GM08714 (cell line): ENCODE measurements around the gene CLDN2.

Source experiments
- H3K4me3 ChIP-seq: fragments of 200-500 bp; sonication (Bioruptor generic); 2 replicates; pipeline ENCODE4 v1.5.1; 2014; ENCODE audit warnings: mild to moderate bottlenecking, low read length, inconsistent platforms
- ZNF274 ChIP-seq: IDR thresholded peaks from 2 replicates; pipeline ENCODE4 v1.6.1; 2012; ENCODE audit warnings: mild to moderate bottlenecking, low read depth, low read length

Gene CLDN2

GRCh38 chrX:106972896-106973295 lies 52.7 kb downstream of the CLDN2 start:
- H3K4me3 ChIP-seq = no peak overlapping the region
- TF ChIP-seq ZNF274 = no peak

DNA sequence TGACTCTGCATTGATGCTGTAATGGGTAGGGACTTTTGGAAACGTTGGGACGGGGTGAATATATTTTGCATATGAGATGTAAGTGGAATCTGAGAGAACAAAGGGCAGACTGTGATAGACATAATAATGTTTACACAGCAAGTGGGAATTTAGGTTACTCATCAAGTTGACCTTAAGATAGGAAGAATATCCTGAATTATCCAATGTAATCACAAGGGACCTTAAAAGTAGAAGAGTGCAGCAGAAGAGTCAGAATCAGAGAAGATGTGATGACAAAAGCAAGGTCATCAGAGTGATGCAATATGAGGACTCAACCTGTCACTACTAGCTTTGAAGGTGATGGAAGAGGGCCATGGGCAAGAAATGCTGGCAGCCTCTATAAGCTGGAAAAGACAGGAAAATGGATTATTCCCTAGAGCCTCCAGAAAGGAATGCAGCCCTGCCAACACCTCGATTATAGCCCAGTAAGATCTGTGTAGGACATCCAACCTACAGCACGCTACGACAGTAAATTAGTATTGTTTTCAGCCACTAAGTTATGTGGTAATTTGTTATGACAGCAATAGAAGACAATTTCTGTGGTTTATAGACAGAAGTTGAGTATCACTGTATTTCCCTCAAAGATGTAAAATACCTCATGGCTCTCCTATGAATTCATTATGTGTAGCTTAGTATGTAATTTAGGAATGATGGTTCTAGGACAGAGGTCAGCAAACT lies 53.4 kb downstream of the CLDN2 start:
- H3K4me3 ChIP-seq = no peak overlapping the region
- TF ChIP-seq ZNF274 = no peak

DNA sequence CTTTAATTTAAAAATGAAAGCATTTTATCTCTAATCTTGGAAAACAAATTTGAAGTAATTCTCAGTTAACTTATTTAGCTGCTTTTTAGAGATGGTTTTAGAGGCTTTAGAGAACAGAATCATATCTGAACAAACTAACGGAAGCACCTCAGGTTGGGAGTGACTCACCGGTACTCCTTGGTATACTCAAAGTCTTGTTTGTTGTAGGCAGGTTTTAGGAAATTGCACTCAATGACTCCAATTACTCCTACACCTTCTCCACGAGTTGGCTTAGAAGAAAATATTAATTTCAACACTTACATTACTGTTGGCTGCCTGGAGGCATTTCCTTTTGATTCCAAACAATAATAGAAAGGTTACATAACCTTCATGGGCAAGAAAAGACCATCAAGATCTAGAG lies 56.2 kb downstream of the CLDN2 start:
- H3K4me3 ChIP-seq = no peak overlapping the region
- no peak for TF ChIP-seq ZNF274
